IMR-90 (cell line): ENCODE measurements around the gene CMA1. TPM values are rescaled to one million over a fixed set of nuclear protein-coding genes. Genes with fewer than 3 reads are reported as not detected.
"Not testable (repeated sequence)": the region's sequence is repeated elsewhere in the genome, so short reads cannot be mapped to it uniquely, and the experiment has no call there.

Experiments used
- ATAC-seq: fragments of 200-7000 bp; cut with Tn5 transposase; 2 replicates; pipeline ENCODE4 v1.9.1; 2020; ENCODE audit warnings: low read depth, mild to moderate bottlenecking, moderate library complexity
- BruUV-seq: library from RNA; stranded (reverse); fragments of 400-500 nt; replicated peaks from 2 replicates; lab custom pipeline; 2021; lab: Mats Ljungman, UMichigan
- CTCF ChIA-PET: fragments of 300-600 bp; formaldehyde crosslinking; extraction: SDS; loops from one replicate; lab custom pipeline; 2021; ENCODE audit warnings: antibody characterized with exemption; lab: Yijun Ruan, JAX
- POLR2A ChIA-PET: fragments of 300-600 bp; sonication (Branson Sonifier 250); formaldehyde crosslinking; loops from one replicate; lab custom pipeline; 2022; ENCODE audit warnings: antibody characterized with exemption; ENCODE audit not compliant: unreplicated experiment; lab: Charles Lee
- DNase-seq: peaks from one replicate; pipeline ENCODE4 v3.0.0; 2013
- H2AFZ ChIP-seq: replicated peaks from 2 replicates; pipeline ENCODE3; 2013; ENCODE audit warnings: low read length, mild to moderate bottlenecking; ENCODE audit not compliant: poor library complexity
- H2AK5ac ChIP-seq: 2 replicates; pipeline ENCODE4 v1.6.1; 2013; ENCODE audit warnings: low read depth, low read length, inconsistent platforms
- H2AK9ac ChIP-seq: replicated peaks from 2 replicates; pipeline ENCODE3; 2013; ENCODE audit warnings: mild to moderate bottlenecking, low read depth, low read length, moderate library complexity; ENCODE audit not compliant: poor library complexity
- H2BK120ac ChIP-seq: 2 replicates; pipeline ENCODE4 v1.6.1; 2013; ENCODE audit warnings: low read depth, low read length, inconsistent platforms
- H2BK15ac ChIP-seq: 3 replicates; pipeline ENCODE4 v1.6.1; 2013; ENCODE audit warnings: low read depth, low read length, inconsistent platforms
- H2BK20ac ChIP-seq: 2 replicates; pipeline ENCODE4 v1.6.1; 2013; ENCODE audit warnings: low read depth, mild to moderate bottlenecking, inconsistent platforms, low read length, moderate library complexity
- H2BK5ac ChIP-seq: 2 replicates; pipeline ENCODE4 v1.6.1; 2013; ENCODE audit warnings: mild to moderate bottlenecking, low read depth, low read length, inconsistent platforms; ENCODE audit not compliant: poor library complexity, severe bottlenecking
- H3K14ac ChIP-seq: replicated peaks from 2 replicates; pipeline ENCODE4 v1.6.1; 2013; ENCODE audit warnings: low read depth, low read length, inconsistent platforms
- H3K18ac ChIP-seq: 2 replicates; pipeline ENCODE4 v1.6.1; 2013; ENCODE audit warnings: low read depth, low read length, control low read depth
- H3K23ac ChIP-seq: 2 replicates; pipeline ENCODE4 v1.6.1; 2013; ENCODE audit warnings: low read depth, low read length, inconsistent platforms
- H3K27ac ChIP-seq: 2 replicates; pipeline ENCODE4 v1.5.1; 2013; ENCODE audit warnings: mild to moderate bottlenecking, control low read depth, low read length; ENCODE audit not compliant: insufficient read depth
- H3K27me3 ChIP-seq: 2 replicates; pipeline ENCODE4 v1.6.1; 2013; ENCODE audit warnings: low read length; ENCODE audit not compliant: control insufficient read depth, insufficient read depth
- H3K36me3 ChIP-seq: 2 replicates; pipeline ENCODE4 v1.6.1; 2013; ENCODE audit warnings: low read length, mixed read lengths; ENCODE audit not compliant: control insufficient read depth, insufficient read depth
- H3K4ac ChIP-seq: 2 replicates; pipeline ENCODE4 v1.6.1; 2013; ENCODE audit warnings: low read depth, low read length, inconsistent platforms
- H3K4me1 ChIP-seq: 2 replicates; pipeline ENCODE4 v1.6.1; 2013; ENCODE audit warnings: low read length, mixed read lengths; ENCODE audit not compliant: control insufficient read depth, insufficient read depth
- H3K4me2 ChIP-seq: 2 replicates; pipeline ENCODE4 v1.6.1; 2013; ENCODE audit warnings: low read depth, mild to moderate bottlenecking, control low read depth, low read length, moderate library complexity
- H3K4me3 ChIP-seq: 2 replicates; pipeline ENCODE4 v1.5.1; 2013; ENCODE audit warnings: low read depth, mild to moderate bottlenecking, control low read depth, low read length, moderate library complexity; ENCODE audit not compliant: insufficient read depth
- H3K56ac ChIP-seq: 2 replicates; pipeline ENCODE4 v1.6.1; 2013; ENCODE audit warnings: low read length, inconsistent platforms; ENCODE audit not compliant: insufficient read depth; ENCODE audit errors: extremely low read depth
- H3K79me1 ChIP-seq, 2 experiments: 2 replicates each; pipeline ENCODE4 v1.6.1; 2013; ENCODE audit warnings: low read length in 2 of 2, inconsistent platforms in 1 of 2, low read depth in 1 of 2
- H3K9ac ChIP-seq: 2 replicates; pipeline ENCODE4 v1.6.1; 2013; ENCODE audit warnings: low read depth, low read length, control low read depth
- H3K9me1 ChIP-seq: 2 replicates; pipeline ENCODE4 v1.6.1; 2013; ENCODE audit warnings: low read length, inconsistent platforms; ENCODE audit not compliant: insufficient read depth
- H3K9me3 ChIP-seq: 2 replicates; pipeline ENCODE4 v1.6.1; 2013; ENCODE audit warnings: low read length; ENCODE audit not compliant: control insufficient read depth, insufficient read depth
- H4K20me1 ChIP-seq: 2 replicates; pipeline ENCODE4 v1.6.1; 2013; ENCODE audit warnings: low read length, inconsistent platforms; ENCODE audit not compliant: insufficient read depth
- H4K5ac ChIP-seq: 2 replicates; pipeline ENCODE4 v1.6.1; 2013; ENCODE audit warnings: mild to moderate bottlenecking, low read depth, low read length, control low read depth
- H4K8ac ChIP-seq, 2 experiments: 2 replicates each; pipeline ENCODE4 v1.6.1; 2013; ENCODE audit warnings: low read depth in 2 of 2, low read length in 2 of 2, control low read depth in 1 of 2, inconsistent platforms in 1 of 2
- H4K91ac ChIP-seq: 2 replicates; pipeline ENCODE4 v1.6.1; 2013; ENCODE audit warnings: low read depth, low read length, inconsistent platforms; ENCODE audit not compliant: insufficient read depth
- WGBS, 2 experiments: methylation state at CpG; one replicate each; pipeline versions ENCODE4 v1.1.5 to v1.1.7; 2013; ENCODE audit warnings: missing lambda C conversion rate in 2 of 2; ENCODE audit not compliant: insufficient read length in 1 of 2; ENCODE audit errors: extremely low coverage in 2 of 2; 5-methylcytosine and 5-hydroxymethylcytosine counted together
- dilution Hi-C: fragments of 300-500 bp; cut with HindIII; formaldehyde crosslinking; loops from one replicate; pipeline ENCODE4 v1.14.3; 2018; ENCODE audit warnings: low sequenced_read_pairs; ENCODE audit not compliant: unreplicated experiment
- in situ Hi-C: fragments of 300-500 bp; cut with MboI; formaldehyde crosslinking; loops from 3 replicates; pipeline ENCODE4 v1.14.3; 2019; ENCODE audit warnings: low sequenced_read_pairs, inconsistent platforms, mixed read lengths
- intact Hi-C: fragments of 100-400 bp; cut with micrococcal nuclease; formaldehyde crosslinking; loops from 2 replicates; pipeline ENCODE4 v1.10.0; 2022
- polyA plus RNA-seq, 3 experiments: library from polyadenylated mRNA; depleted of rRNA; stranded (reverse); fragments of >200 nt; gene quantifications; 2 replicates each; pipeline ENCODE4 v1.2.3, GENCODE V29; 2012; ENCODE audit warnings: low replicate concordance in 1 of 3
- total RNA-seq: library from RNA; depleted of rRNA; stranded (reverse); fragments of >200 nt; gene quantifications from 2 replicates; pipeline ENCODE4 v1.2.3, GENCODE V29; 2012

The CMA1 gene
- total and polyA plus RNA-seq, 2 of the 4 experiments (the other 2 are of a cell fraction), result not detected

GRCh38 chr14:24470450-24470849, 37.6 kb downstream of the CMA1 start:
- DNase-seq, in situ Hi-C loops, H2BK120ac ChIP-seq, H3K4me1 ChIP-seq, H3K23ac ChIP-seq, H3K4ac ChIP-seq, H3K27me3 ChIP-seq, H2AK9ac ChIP-seq, H2BK15ac ChIP-seq, H3K9me3 ChIP-seq, CTCF ChIA-PET, intact Hi-C loops, H3K14ac ChIP-seq, H4K20me1 ChIP-seq, H2AK5ac ChIP-seq, H3K4me3 ChIP-seq, H4K8ac ChIP-seq, H2BK20ac ChIP-seq, POLR2A ChIA-PET, H3K27ac ChIP-seq, H3K18ac ChIP-seq, H3K4me2 ChIP-seq, ATAC-seq, dilution Hi-C loops, H3K79me1 ChIP-seq, H3K9me1 ChIP-seq, H3K56ac ChIP-seq, H2AFZ ChIP-seq, H3K36me3 ChIP-seq, H4K91ac ChIP-seq, H2BK5ac ChIP-seq, H3K9ac ChIP-seq, H4K5ac ChIP-seq, BruUV-seq: not testable (repeated sequence)
- no CpG with 5 or more reads among the region's 2 CpGs for WGBS, 2 experiments
